Right atrium auricular region (tissue), 2 donors: ENCODE results near the gene TTC28. TPM values are rescaled to one million over a fixed set of nuclear protein-coding genes. Genes with fewer than 3 reads are reported as not detected.

ENCODE experiments used
- DNase-seq: peaks from one replicate; pipeline ENCODE4 v3.0.0-alpha.2; 2019; ENCODE audit warnings: low spot score
- H3K27ac ChIP-seq, 2 donors: fragments of 200-600 bp; sonication (generic); 1 replicate in 1 of 2; 2 replicates in 1 of 2; pipeline ENCODE4 v1.5.1; 2016 to 2019
- H3K27me3 ChIP-seq, 2 donors: fragments of 200-600 bp; sonication (generic); one replicate each; pipeline versions ENCODE4 v1.5.1 to v1.6.0; 2017 to 2019
- H3K36me3 ChIP-seq: fragments of 200-600 bp; sonication (generic); one replicate; pipeline ENCODE4 v1.5.1; 2016
- H3K4me1 ChIP-seq, 2 donors: fragments of 200-600 bp; sonication (generic); one replicate each; pipeline versions ENCODE4 v1.5.1 to v1.6.0; 2017 to 2019
- H3K4me3 ChIP-seq, 2 donors: fragments of 200-600 bp; sonication (generic); 1 replicate in 1 of 2; 2 replicates in 1 of 2; pipeline ENCODE4 v1.5.1; 2017 to 2019; ENCODE audit warnings: mild to moderate bottlenecking in 1 of 2, moderate library complexity in 1 of 2
- H3K9me3 ChIP-seq, 2 donors: fragments of 200-600 bp; sonication (generic); one replicate each; pipeline ENCODE4 v1.5.1; 2019
- CTCF ChIP-seq, 2 donors: fragments of 200-600 bp; sonication (generic); IDR thresholded peaks; one replicate each; pipeline ENCODE4 v1.5.1; 2019; ENCODE audit warnings: antibody characterized with exemption in 2 of 2
- total RNA-seq, 2 donors: library from RNA; depleted of rRNA; stranded (reverse); fragments of >200 nt; gene quantifications; one replicate each; pipeline ENCODE4 v1.1.0, GENCODE V29; 2016

Gene TTC28
- total RNA-seq, 2 donors from 2014 or later, result 22.1 to 22.3 TPM

DNA sequence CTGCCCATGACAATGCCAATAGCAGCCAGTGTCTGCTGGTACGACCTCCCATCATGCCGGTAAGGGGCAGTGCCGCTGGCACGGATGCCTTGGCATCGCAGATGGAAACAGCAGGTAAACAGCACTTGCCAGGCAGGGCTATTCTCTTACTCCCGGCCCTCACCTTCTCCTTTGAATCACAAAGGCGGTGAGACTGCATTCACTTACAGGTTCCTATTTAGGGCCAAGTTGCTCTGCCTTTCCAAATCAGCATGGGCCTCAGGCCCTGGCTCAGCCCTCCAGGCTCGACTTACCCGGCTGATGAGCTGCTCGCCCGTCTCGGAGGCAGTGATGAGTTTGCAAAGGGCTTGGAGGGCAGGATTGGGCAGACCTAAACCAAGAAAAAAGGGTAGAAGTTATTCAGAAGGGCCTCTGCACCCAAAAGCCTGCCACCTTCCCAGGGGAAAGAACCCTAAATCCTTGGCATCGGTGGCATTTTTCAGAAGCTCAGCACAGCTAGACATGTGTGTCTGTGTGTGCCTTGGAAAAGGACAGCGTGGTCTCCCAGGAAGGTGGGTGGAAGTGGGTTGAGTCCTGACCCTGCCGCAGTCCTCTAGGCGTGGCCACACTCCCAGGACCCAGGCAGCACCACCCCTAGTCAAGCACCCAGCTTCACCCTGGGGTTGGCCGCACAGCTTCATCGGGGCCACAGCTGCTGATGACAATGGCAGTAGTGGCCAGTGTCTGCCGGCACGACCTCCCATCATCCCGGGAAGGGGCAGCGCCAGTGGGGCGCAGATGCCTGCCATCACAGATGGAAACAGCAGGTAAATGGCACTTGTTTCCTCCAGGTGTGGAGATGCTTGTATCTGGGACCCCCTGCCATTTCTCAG lies 687.1 kb downstream of the TTC28 start:
- no peaks in the 10 kb centered on the region for H3K9me3 ChIP-seq
- H3K27me3 ChIP-seq, result no peaks in the 10 kb centered on the region
- DNase-seq, result no peak
- H3K27ac ChIP-seq, result no peak overlapping the region
- no peak for TF ChIP-seq CTCF (IDR thresholded peaks at IDR 0.05)
- peaks cover 19% of the 10 kb centered on the region for H3K36me3 ChIP-seq
- H3K4me1 ChIP-seq, result peaks cover 0 to 15% of the 10 kb centered on the region in 2 donors
- no peak overlapping the region for H3K4me3 ChIP-seq

GRCh38 chr22:27991586-27992293 lies 687.9 kb downstream of the TTC28 start:
- Histone ChIP-seq H3K4me3 (no peak overlapping the region), H3K36me3 (peaks cover 19% of the 10 kb centered on the region), H3K4me1 (peaks cover 0 to 15% of the 10 kb centered on the region in 2 donors), H3K27me3 (no peaks in the 10 kb centered on the region), H3K27ac (peak overlapping the region in 1 of 2 donors; percentile 64), H3K9me3 (no peaks in the 10 kb centered on the region)
- TF ChIP-seq CTCF (IDR thresholded peaks at IDR 0.05), result no peak
- no peak for DNase-seq

GRCh38 chr22:27990879-27991278 lies 688.8 kb downstream of the TTC28 start:
- peak; percentile 84 for DNase-seq
- H3K4me3 ChIP-seq, result no peak overlapping the region
- peaks cover 0 to 15% of the 10 kb centered on the region in 2 donors for H3K4me1 ChIP-seq
- H3K36me3 ChIP-seq, result peaks cover 19% of the 10 kb centered on the region
- TF ChIP-seq CTCF (IDR thresholded peaks at IDR 0.05), result peak in 1 of 2 donors; percentile 62
- H3K27me3 ChIP-seq, result no peaks in the 10 kb centered on the region
- H3K9me3 ChIP-seq, result no peaks in the 10 kb centered on the region
- H3K27ac ChIP-seq, result peak overlapping the region; percentile 46 to 64

DNA sequence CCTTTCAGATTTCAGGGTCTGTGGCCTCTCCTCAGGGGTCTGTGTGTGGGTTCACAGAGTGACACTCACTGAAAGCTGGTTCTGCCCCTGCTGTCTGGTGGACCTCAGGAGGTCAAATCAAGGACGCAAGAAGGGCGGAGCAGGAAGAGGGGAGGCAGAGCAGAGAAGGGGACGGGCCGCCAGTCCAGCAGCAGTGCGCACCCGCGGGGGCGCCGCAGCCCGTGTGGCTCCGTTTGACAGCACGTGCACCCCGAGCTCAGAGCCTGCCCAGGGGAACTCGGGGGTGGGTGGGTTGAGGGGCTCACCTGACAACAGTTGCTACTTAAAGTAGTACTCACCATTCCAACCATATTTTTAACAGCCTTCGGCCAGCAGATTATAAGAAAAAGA lies 689.2 kb downstream of the TTC28 start:
- TF ChIP-seq CTCF (IDR thresholded peaks at IDR 0.05), result no peak
- DNase-seq, result no peak
- H3K27ac ChIP-seq, result peak overlapping the region; percentile 46 to 64
- H3K4me3 ChIP-seq, result no peak overlapping the region
- H3K4me1 ChIP-seq, result peaks cover 0 to 15% of the 10 kb centered on the region in 2 donors
- no peaks in the 10 kb centered on the region for H3K9me3 ChIP-seq
- H3K36me3 ChIP-seq, result peaks cover 15% of the 10 kb centered on the region
- H3K27me3 ChIP-seq, result no peaks in the 10 kb centered on the region

GRCh38 chr22:27989758-27990450 lies 689.7 kb downstream of the TTC28 start:
- TF ChIP-seq CTCF (IDR thresholded peaks at IDR 0.05), result no peak
- H3K36me3 ChIP-seq, result peaks cover 15% of the 10 kb centered on the region
- no peaks in the 10 kb centered on the region for H3K9me3 ChIP-seq
- peak; percentile 57 for DNase-seq
- peaks cover 0 to 15% of the 10 kb centered on the region in 2 donors for H3K4me1 ChIP-seq
- no peaks in the 10 kb centered on the region for H3K27me3 ChIP-seq
- H3K4me3 ChIP-seq, result no peak overlapping the region
- peak overlapping the region in 1 of 2 donors; percentile 64 for H3K27ac ChIP-seq
